Transverse colon (tissue), 4 donors: ENCODE data around the gene MGMT. TPM values are rescaled to one million over a fixed set of nuclear protein-coding genes. Genes with fewer than 3 reads are reported as not detected.

Source experiments
- DNase-seq: peaks from one replicate; pipeline ENCODE4 v3.0.0-alpha.2; 2019
- H3K27ac ChIP-seq, 4 donors: fragments of 200-600 bp; sonication (generic); 2 replicates each; pipeline ENCODE4 v1.5.1; 2016 to 2018; ENCODE audit warnings: inconsistent platforms in 4 of 4
- H3K27me3 ChIP-seq: fragments of 200-600 bp; sonication (generic); 2 replicates; pipeline ENCODE4 v1.5.1; 2017; ENCODE audit warnings: inconsistent platforms
- H3K36me3 ChIP-seq, 4 donors: fragments of 200-600 bp; sonication (generic); 2 replicates each; pipeline ENCODE4 v1.5.1; 2017 to 2019; ENCODE audit warnings: inconsistent platforms in 4 of 4
- H3K4me1 ChIP-seq, 4 donors: fragments of 200-600 bp; sonication (generic); 2 replicates each; pipeline ENCODE4 v1.5.1; 2017 to 2020; ENCODE audit warnings: inconsistent platforms in 4 of 4
- H3K4me3 ChIP-seq, 4 donors: fragments of 200-600 bp; sonication (generic); 1 replicate in 1 of 4; 2 replicates in 3 of 4; pipeline versions ENCODE4 v1.5.1 to v1.6.1; 2017 to 2019; ENCODE audit warnings: inconsistent platforms in 4 of 4
- H3K9me3 ChIP-seq, 2 donors: fragments of 200-600 bp; sonication (generic); 2 replicates each; pipeline ENCODE4 v1.5.1; 2017 to 2019; ENCODE audit warnings: inconsistent platforms in 2 of 2
- CTCF ChIP-seq, 5 experiments: fragments of 200-600 bp in 3 of 5; fragments of 450-650 bp in 2 of 5; sonication (generic) in 3 of 5; IDR thresholded peaks; 1 replicate in 2 of 5; 2 replicates in 3 of 5; pipeline ENCODE4 v1.5.1; 2016 to 2017; ENCODE audit warnings: antibody characterized with exemption in 5 of 5, inconsistent platforms in 3 of 5, mild to moderate bottlenecking in 2 of 5, moderate library complexity in 1 of 5
- EP300 ChIP-seq: sonication (generic); formaldehyde crosslinking; IDR thresholded peaks from one replicate; pipeline ENCODE4 v1.6.1; 2017; ENCODE audit warnings: antibody characterized with exemption, low read depth
- POLR2A ChIP-seq: fragments of 450-650 bp; IDR thresholded peaks from one replicate; pipeline ENCODE4 v1.6.1; 2016; ENCODE audit warnings: antibody characterized with exemption, mild to moderate bottlenecking, moderate library complexity
- POLR2AphosphoS5 ChIP-seq, 3 donors: sonication (generic); formaldehyde crosslinking; IDR thresholded peaks; one replicate each; pipeline ENCODE4 v1.6.1; 2016; ENCODE audit warnings: antibody characterized with exemption in 3 of 3
- WGBS, 2 donors: methylation state at CpG; one replicate each; pipeline ENCODE4 v1.1.5; 2018; ENCODE audit warnings: low coverage in 1 of 2; 5-methylcytosine and 5-hydroxymethylcytosine counted together
- in situ Hi-C, 4 donors: fragments of 200-750 bp; cut with MboI; loops; one replicate each; pipeline versions ENCODE4 v1.15.0 to v1.15.1; 2017; ENCODE audit warnings: low sequenced_read_pairs in 3 of 4, low pct_ligation_motif_present in 1 of 4, low pct_unique_long_range_greater_than_20kb in 1 of 4
- intact Hi-C: fragments of 100-400 bp; cut with DNase I; formaldehyde crosslinking; loops from one replicate; pipeline ENCODE4 v1.15.1; 2023; ENCODE audit warnings: low total_unique reads
- total RNA-seq, 4 donors: library from RNA; depleted of rRNA; stranded (reverse); fragments of >200 nt; gene quantifications; one replicate each; pipeline ENCODE4 v1.1.0, GENCODE V29; 2016

MGMT gene
- total RNA-seq, 4 donors from 2014 or later: 6.6 to 28.9 (median 14.0) TPM

GRCh38 chr10:129607607-129608109 lies 140.6 kb downstream of the MGMT start:
- TF ChIP-seq EP300 (no peak), POLR2AphosphoS5 (IDR thresholded peaks at IDR 0.05) (no peak), CTCF (IDR thresholded peaks at IDR 0.05) (no peak)
- Histone ChIP-seq H3K27me3 (no peaks in the 10 kb centered on the region), H3K27ac (no peak overlapping the region), H3K36me3 (no peaks in the 10 kb centered on the region), H3K9me3 (no peaks in the 10 kb centered on the region), H3K4me1 (no peaks in the 10 kb centered on the region), H3K4me3 (no peak overlapping the region)
- in situ Hi-C loops: no loop called here
- 93 to 94% methylated on average over 6 to 8 of the region's 8 CpGs for WGBS, 2 donors
- intact Hi-C loops: no loop called here
- no peak for DNase-seq

- H3K27me3 ChIP-seq: no peaks in the 10 kb centered on the region
- H3K36me3 ChIP-seq: no peaks in the 10 kb centered on the region
- no peaks in the 10 kb centered on the region for H3K9me3 ChIP-seq
- H3K27ac ChIP-seq: no peak overlapping the region
- in situ Hi-C loops: no loop called here
- intact Hi-C loops: no loop called here
- TF ChIP-seq EP300: no peak
- no peak for TF ChIP-seq POLR2A
- no peak for TF ChIP-seq POLR2AphosphoS5 (IDR thresholded peaks at IDR 0.05)
- TF ChIP-seq CTCF (IDR thresholded peaks at IDR 0.05): no peak
- no peak overlapping the region for H3K4me3 ChIP-seq
- DNase-seq: no peak
- 92% methylated on average over 10 of the region's 10 CpGs; no CpG with 5 or more reads in 1 of the 2 donors for WGBS, 2 donors
- no peaks in the 10 kb centered on the region for H3K4me1 ChIP-seq
These were observed 141.6 kb downstream of the MGMT start for GRCh38 chr10:129608653-129609052.

GRCh38 chr10:129609551-129609950 lies 142.5 kb downstream of the MGMT start:
- 93 to 97% methylated on average over 5 to 9 of the region's 9 CpGs for WGBS, 2 donors
- H3K27me3 ChIP-seq: no peaks in the 10 kb centered on the region
- TF ChIP-seq EP300: no peak
- no peak overlapping the region for H3K4me3 ChIP-seq
- intact Hi-C loops (no loop called here), in situ Hi-C loops (no loop called here)
- H3K4me1 ChIP-seq: no peaks in the 10 kb centered on the region
- H3K36me3 ChIP-seq: no peaks in the 10 kb centered on the region
- no peak overlapping the region for H3K27ac ChIP-seq
- no peaks in the 10 kb centered on the region for H3K9me3 ChIP-seq
- DNase-seq: no peak

- Histone ChIP-seq H3K36me3 (no peaks in the 10 kb centered on the region), H3K27me3 (no peaks in the 10 kb centered on the region), H3K4me1 (no peaks in the 10 kb centered on the region), H3K9me3 (no peaks in the 10 kb centered on the region), H3K4me3 (no peak overlapping the region), H3K27ac (no peak overlapping the region)
- DNase-seq: no peak
- no peak for TF ChIP-seq POLR2AphosphoS5 (IDR thresholded peaks at IDR 0.05)
- TF ChIP-seq EP300: no peak
- no peak for TF ChIP-seq CTCF (IDR thresholded peaks at IDR 0.05)
- TF ChIP-seq POLR2A: no peak
- in situ Hi-C loops (no loop called here), intact Hi-C loops (no loop called here)
- 72 to 77% methylated on average over 12 to 13 of the region's 13 CpGs for WGBS, 2 donors
These were observed 145.6 kb downstream of the MGMT start for GRCh38 chr10:129612481-129613109.

- H3K27ac ChIP-seq: no peak overlapping the region
- WGBS, 2 donors: 92% methylated on average over 12 of the region's 12 CpGs; no CpG with 5 or more reads in 1 of the 2 donors
- intact Hi-C loops (no loop called here), in situ Hi-C loops (no loop called here)
- H3K4me3 ChIP-seq: no peak overlapping the region
- no peaks in the 10 kb centered on the region for H3K9me3 ChIP-seq
- no peaks in the 10 kb centered on the region for H3K27me3 ChIP-seq
- no peaks in the 10 kb centered on the region for H3K4me1 ChIP-seq
- no peaks in the 10 kb centered on the region for H3K36me3 ChIP-seq
- DNase-seq: no peak
- no peak for TF ChIP-seq POLR2AphosphoS5 (IDR thresholded peaks at IDR 0.05)
- no peak for TF ChIP-seq CTCF (IDR thresholded peaks at IDR 0.05)
- no peak for TF ChIP-seq POLR2A
- no peak for TF ChIP-seq EP300
These were observed 146.4 kb downstream of the MGMT start for GRCh38 chr10:129613377-129613980.
